HEK293 (cell line): Measurements from ENCODE around the gene CLDN14.

ENCODE experiments used
- ZNF274 ChIP-seq, 2 experiments: fragments of 200-500 bp in 1 of 2; fragments of 450-650 bp in 1 of 2; sonication (Bioruptor generic) in 1 of 2; formaldehyde crosslinking in 1 of 2; IDR thresholded peaks; 2 replicates each; pipeline versions ENCODE4 v1.5.1 to v1.6.1; 2014 to 2016; ENCODE audit warnings: borderline replicate concordance in 1 of 2, inconsistent platforms in 1 of 2, low read length in 1 of 2, missing biosample characterization in 1 of 2, missing genetic modification characterization in 1 of 2
- ZNF837 ChIP-seq: fragments of 450-650 bp; formaldehyde crosslinking; IDR thresholded peaks from 2 replicates; pipeline ENCODE4 v1.5.1; 2016; ENCODE audit warnings: missing biosample characterization, missing genetic modification characterization

DNA sequence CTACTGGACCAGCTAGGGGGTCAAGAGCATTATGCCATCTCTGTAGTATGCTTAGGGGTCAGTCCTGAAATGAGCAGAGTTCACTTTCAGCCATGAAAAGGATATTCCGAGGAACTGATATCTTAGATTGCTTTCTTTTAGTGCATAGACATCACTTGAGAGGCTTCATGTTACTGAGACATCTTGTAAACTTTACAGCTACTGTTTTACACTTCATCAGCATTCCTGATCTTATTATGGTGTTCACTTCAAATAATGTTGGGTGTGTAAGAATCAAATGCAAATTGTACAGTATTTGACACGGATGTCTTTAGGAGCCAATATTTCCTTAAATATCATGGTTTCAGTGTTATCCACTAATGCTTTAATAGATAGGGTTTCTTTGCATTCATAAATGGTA, 22.4 kb upstream of the CLDN14 start:
- TF ChIP-seq ZNF274 (IDR thresholded peaks at IDR 0.05; ENCODE audit: low read length) = no peak
- TF ChIP-seq ZNF274 (tag by site-specific recombination; IDR thresholded peaks at IDR 0.05; ENCODE audit: borderline replicate concordance) = no peak
- TF ChIP-seq ZNF837 (tag by site-specific recombination) = no peak
